NT2/D1 (cell line): ENCODE results near the gene LHX5.

ENCODE experiments used
- SUZ12 ChIP-seq: IDR thresholded peaks from 2 replicates; pipeline ENCODE4 v1.6.1; 2011; ENCODE audit not compliant: insufficient read length, insufficient read depth; ENCODE audit errors: extremely low read depth
- YY1 ChIP-seq: IDR thresholded peaks from 2 replicates; pipeline ENCODE4 v1.6.1; 2011; ENCODE audit not compliant: insufficient read length, insufficient read depth

DNA sequence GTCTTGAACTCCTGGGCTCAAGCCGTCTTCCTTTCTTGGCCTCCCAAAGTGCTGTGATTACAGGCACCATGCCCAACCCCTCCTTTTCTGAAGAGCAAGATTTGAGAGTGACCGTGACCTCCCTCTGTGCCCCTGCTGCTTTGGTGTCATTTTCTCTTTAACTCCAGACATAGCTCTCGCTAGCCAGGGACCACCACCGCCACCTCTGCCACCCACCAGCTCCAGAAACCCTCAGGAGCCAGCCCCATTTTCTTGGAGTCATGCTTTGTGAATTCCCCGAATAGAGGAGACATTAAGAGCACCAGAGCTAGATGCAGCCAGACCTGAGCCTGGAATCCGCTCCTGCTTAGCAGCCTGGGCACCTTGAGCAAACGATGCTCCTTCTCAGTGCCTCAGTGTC lies 31.3 kb downstream of the LHX5 start:
- TF ChIP-seq YY1 (no peak), SUZ12 (no peak)
